Posterior vena cava (tissue), 2 donors: Measurements from ENCODE around the gene GPM6B. TPM values are rescaled to one million over a fixed set of nuclear protein-coding genes. Genes with fewer than 3 reads are reported as not detected.
"Not testable (repeated sequence)": the region's sequence is repeated elsewhere in the genome, so short reads cannot be mapped to it uniquely, and the experiment has no call there.

Experiments
- DNase-seq: peaks from one replicate; pipeline ENCODE4 v3.0.0-alpha.2; 2020; ENCODE audit warnings: low spot score
- intact Hi-C, 2 donors: fragments of 100-400 bp; cut with DNase I; formaldehyde crosslinking; loops; one replicate each; pipeline versions ENCODE4 v1.14.1 to v1.14.2; 2022 to 2023
- total RNA-seq, 2 donors: library from RNA; stranded (reverse); fragmentation: NEBNext Ultra II Directional; extraction: Animal tissue kit (Norgen Biotek cat#: 25700); gene quantifications; one replicate each; pipeline ENCODE4 v1.2.1, GENCODE V29; 2021
- donor health status: DM: yes; HTN: yes; CAD: no.
- donor health status: DM: yes; HTN: yes; CAD: no.

The GPM6B gene
- total RNA-seq, 2 donors from 2014 or later, result 4.1 to 7.6 TPM

- intact Hi-C loops, result no loop called here
Measured at GRCh38 chrX:13742397-13743176, 74.3 kb downstream of the GPM6B start.

GRCh38 chrX:13741695-13742094 lies 75.2 kb downstream of the GPM6B start:
- DNase-seq, result no peak
- intact Hi-C loops, result no loop called here

More at GRCh38 chrX:13742397-13743176, 74.3 kb downstream of the GPM6B start:
- no peak for DNase-seq

- DNase-seq, result peak; percentile 97
- intact Hi-C loops, result loop anchor here (5.0 to 10.0 kb wide), 2 partner anchors 70 to 77 kb away; no protein-coding TSS in a partner anchor
Measured at GRCh38 chrX:13734278-13735172, 82.4 kb downstream of the GPM6B start, which contains the start of the genes OFD1 and TRAPPC2. Gene OFD1, plus strand, starts transcription at chrX:13734748. Its CDS starts 324 bp downstream, at chrX:13735072. Gene TRAPPC2, minus strand, starts transcription at chrX:13734620. Its CDS starts 14,657 bp downstream, at chrX:13719963.

GRCh38 chrX:13733506-13733905 lies 83.4 kb downstream of the GPM6B start:
- DNase-seq, result no peak
- intact Hi-C loops, result loop anchor here (5.0 to 10.0 kb wide), 2 partner anchors 69 to 76 kb away; no protein-coding TSS in a partner anchor

- intact Hi-C loops, result loop anchor here (5.0 to 10.0 kb wide), 2 partner anchors 68 to 75 kb away; no protein-coding TSS in a partner anchor
Measured at GRCh38 chrX:13732246-13733067, 84.4 kb downstream of the GPM6B start.

GRCh38 chrX:13730523-13730922 lies 86.4 kb downstream of the GPM6B start:
- intact Hi-C loops, result loop anchor here (5.0 to 10.0 kb wide), 2 partner anchors 66 to 73 kb away; no protein-coding TSS in a partner anchor
- DNase-seq, result not testable (repeated sequence)

More at GRCh38 chrX:13732246-13733067, 84.4 kb downstream of the GPM6B start:
- DNase-seq, result no peak

GRCh38 chrX:13726583-13726982 lies 90.3 kb downstream of the GPM6B start:
- intact Hi-C loops, DNase-seq: not testable (repeated sequence)

- intact Hi-C loops, DNase-seq: not testable (repeated sequence)
Measured at GRCh38 chrX:13724878-13725277, 92.0 kb downstream of the GPM6B start.

GRCh38 chrX:13721819-13722519 lies 94.9 kb downstream of the GPM6B start:
- DNase-seq, result no peak
- intact Hi-C loops, result no loop called here

- intact Hi-C loops, result no loop called here
- no peak for DNase-seq
Measured at GRCh38 chrX:13721371-13721770, 95.5 kb downstream of the GPM6B start.

Other genes starting within 250 kb of the GPM6B start
- gene EGFL6, start 247.5 kb downstream of the GPM6B start, total RNA-seq, result under 1 TPM; 0.14 to 0.19 TPM
- 1 to 10 TPM; 3.3 to 3.8 TPM for gene TCEANC, start 164.0 kb downstream of the GPM6B start, total RNA-seq
- 10 to 100 TPM; 16.2 to 19.0 TPM for gene RAB9A, start 128.0 kb downstream of the GPM6B start, total RNA-seq
- gene TRAPPC2, start 82.5 kb downstream of the GPM6B start, total RNA-seq, result 10 to 100 TPM; 15.0 to 15.8 TPM
- gene OFD1, start 82.3 kb downstream of the GPM6B start, total RNA-seq, result 10 to 100 TPM; 18.2 to 19.9 TPM
- 10 to 100 TPM; 12.5 to 13.7 TPM for gene GEMIN8, start 212.8 kb upstream of the GPM6B start, total RNA-seq